Esophagus muscularis mucosa (tissue), 3 donors: Measurements from ENCODE around the gene F12.

Source experiments
- CTCF ChIP-seq, 3 experiments: fragments of 200-600 bp in 2 of 3; fragments of 450-650 bp in 1 of 3; sonication (generic) in 2 of 3; IDR thresholded peaks; one replicate each; pipeline ENCODE4 v1.5.1; 2017 to 2019; ENCODE audit warnings: antibody characterized with exemption in 3 of 3, mild to moderate bottlenecking in 2 of 3, moderate library complexity in 1 of 3
- POLR2A ChIP-seq: fragments of 450-650 bp; IDR thresholded peaks from one replicate; pipeline ENCODE4 v1.6.1; 2017; ENCODE audit warnings: antibody characterized with exemption, moderate library complexity, mild to moderate bottlenecking, low read depth
- POLR2AphosphoS5 ChIP-seq, 2 donors: sonication (generic); formaldehyde crosslinking; IDR thresholded peaks; one replicate each; pipeline ENCODE4 v1.6.1; 2017; ENCODE audit warnings: antibody characterized with exemption in 2 of 2

- TF ChIP-seq POLR2A (peak; percentile 69), POLR2AphosphoS5 (IDR thresholded peaks at IDR 0.05) (peak; percentile 82 to 95), CTCF (IDR thresholded peaks at IDR 0.05) (peak in 1 of 3 experiments; percentile 3)
Measured at GRCh38 chr5:177425801-177426565, 16.6 kb upstream of the F12 start.
